B cell (primary cell): Measurements from ENCODE around the gene MOXD1. TPM values are rescaled to one million over a fixed set of nuclear protein-coding genes. Genes with fewer than 3 reads are reported as not detected.

Source experiments
- ATAC-seq: fragments of 200-7000 bp; cut with Tn5 transposase; one replicate; pipeline ENCODE4 v1.10.0; 2021; ENCODE audit warnings: low read depth, mild to moderate bottlenecking, moderate number of reproducible peaks, moderate library complexity
- CTCF ChIA-PET: fragments of 350-600 bp; sonication (Branson Sonifier 250); formaldehyde crosslinking; loops from one replicate; lab custom pipeline; 2021; ENCODE audit warnings: antibody characterized with exemption, inconsistent platforms; lab: Charles Lee
- POLR2A ChIA-PET: fragments of 350-600 bp; sonication (Branson Sonifier 250); formaldehyde crosslinking; loops from one replicate; lab custom pipeline; 2021; ENCODE audit warnings: antibody characterized with exemption; lab: Charles Lee
- DNase-seq: peaks from one replicate; pipeline ENCODE4 v3.0.0; 2013
- H2AFZ ChIP-seq: 2 replicates; pipeline ENCODE4 v1.6.1; 2012; ENCODE audit warnings: mild to moderate bottlenecking, low read depth, low read length; ENCODE audit not compliant: insufficient read depth, poor library complexity, severe bottlenecking
- H3K27ac ChIP-seq, 2 donors: 1 replicate in 1 of 2; 2 replicates in 1 of 2; pipeline ENCODE4 v1.5.1; 2012 to 2013; ENCODE audit warnings: low read length in 2 of 2, mild to moderate bottlenecking in 2 of 2, moderate library complexity in 1 of 2
- H3K27me3 ChIP-seq, 4 experiments: fragments of 200-600 bp in 1 of 4; sonication (generic) in 1 of 4; replicated peaks in 1 of 4; 1 replicate in 2 of 4; 2 replicates in 2 of 4; pipeline versions ENCODE4 v1.6.1 to v1.7.0; 2013 to 2016; ENCODE audit warnings: low read length in 3 of 4, mild to moderate bottlenecking in 2 of 4, mixed read lengths in 1 of 4, moderate library complexity in 1 of 4; ENCODE audit not compliant: insufficient read depth in 4 of 4, control insufficient read depth in 3 of 4; ENCODE audit errors: control extremely low read depth in 1 of 4
- H3K36me3 ChIP-seq, 2 experiments: replicated peaks in 1 of 2; 1 replicate in 1 of 2; 2 replicates in 1 of 2; pipeline versions ENCODE4 v1.6.1 to v1.7.1; 2013; ENCODE audit warnings: low read length in 1 of 2; ENCODE audit not compliant: insufficient read depth in 2 of 2, control insufficient read depth in 1 of 2; ENCODE audit errors: control extremely low read depth in 1 of 2, extremely low read depth in 1 of 2
- H3K4me1 ChIP-seq, 2 donors: fragments of 200-600 bp in 1 of 2; sonication (generic) in 1 of 2; 1 replicate in 1 of 2; 2 replicates in 1 of 2; pipeline versions ENCODE4 v1.5.1 to v1.6.1; 2013 to 2017; ENCODE audit warnings: low read length in 2 of 2; ENCODE audit not compliant: control insufficient read depth in 2 of 2, insufficient read depth in 2 of 2
- H3K4me2 ChIP-seq: replicated peaks from 2 replicates; pipeline ENCODE3; 2012; ENCODE audit warnings: mild to moderate bottlenecking, low read depth, low read length; ENCODE audit not compliant: poor library complexity, severe bottlenecking
- H3K4me3 ChIP-seq, 5 experiments: fragments of 200-600 bp in 1 of 5; sonication (generic) in 1 of 5; 1 replicate in 3 of 5; 2 replicates in 2 of 5; pipeline versions ENCODE4 v1.5.1 to v1.7.0; 2011 to 2016; ENCODE audit warnings: low read length in 4 of 5, mild to moderate bottlenecking in 4 of 5, low read depth in 2 of 5, control low read depth in 1 of 5, moderate library complexity in 1 of 5; ENCODE audit not compliant: insufficient read depth in 1 of 5; ENCODE audit errors: control extremely low read depth in 1 of 5, extremely low read depth in 1 of 5
- H3K79me2 ChIP-seq: fragments of 200-600 bp; sonication (generic); one replicate; pipeline ENCODE4 v1.6.0; 2016; ENCODE audit warnings: low read length; ENCODE audit not compliant: control insufficient read depth, insufficient read depth
- H3K9ac ChIP-seq: fragments of 200-600 bp; sonication (generic); 2 replicates; pipeline ENCODE4 v1.6.1; 2017; ENCODE audit warnings: mild to moderate bottlenecking, low read length, moderate library complexity
- H3K9me3 ChIP-seq, 3 donors: one replicate each; pipeline versions ENCODE4 v1.6.1 to v1.7.1; 2013; ENCODE audit warnings: low read length in 2 of 3; ENCODE audit not compliant: control insufficient read depth in 2 of 3, insufficient read depth in 1 of 3; ENCODE audit errors: control extremely low read depth in 1 of 3
- H4K20me1 ChIP-seq: 2 replicates; pipeline ENCODE4 v1.6.0; 2012; ENCODE audit warnings: mild to moderate bottlenecking, low read length; ENCODE audit not compliant: insufficient read depth, control insufficient read depth, poor library complexity, severe bottlenecking
- H3K27ac Mint-ChIP-seq: one replicate; pipeline ENCODE4 v1.8.0; 2021; ENCODE audit warnings: mixed read lengths
- H3K27me3 Mint-ChIP-seq: one replicate; pipeline ENCODE4 v1.8.0; 2021; ENCODE audit warnings: mixed read lengths
- H3K4me1 Mint-ChIP-seq: one replicate; pipeline ENCODE4 v1.8.0; 2021; ENCODE audit warnings: mixed read lengths
- H3K4me3 Mint-ChIP-seq: one replicate; pipeline ENCODE4 v1.8.0; 2021; ENCODE audit warnings: mixed read lengths
- H3K9me3 Mint-ChIP-seq: one replicate; pipeline ENCODE4 v1.8.0; 2022; ENCODE audit warnings: mixed read lengths; ENCODE audit not compliant: insufficient read depth
- EZH2 ChIP-seq: IDR thresholded peaks from 2 replicates; pipeline ENCODE4 v1.6.1; 2012; ENCODE audit warnings: borderline replicate concordance, low read depth, mild to moderate bottlenecking, moderate library complexity, low read length; ENCODE audit not compliant: insufficient read depth, poor library complexity, severe bottlenecking
- WGBS: methylation state at CpG from one replicate; pipeline ENCODE4 v1.1.5; 2013; ENCODE audit warnings: missing lambda C conversion rate; ENCODE audit not compliant: insufficient coverage; 5-methylcytosine and 5-hydroxymethylcytosine counted together
- intact Hi-C: fragments of 100-400 bp; cut with micrococcal nuclease; formaldehyde crosslinking; loops from one replicate; pipeline ENCODE4 v1.10.0; 2022
- polyA plus RNA-seq: library from polyadenylated mRNA; depleted of rRNA; stranded (reverse); fragments of >200 nt; gene quantifications from 2 replicates; pipeline ENCODE4 v1.2.3, GENCODE V29; 2012
- total RNA-seq, 2 donors: library from RNA; stranded (reverse); fragments of 120-200 nt in 1 of 2; gene quantifications; 1 replicate in 1 of 2; 2 replicates in 1 of 2; pipeline versions ENCODE4 v1.2.3 to v1.2.4, GENCODE V29; 2013 to 2022
- TF ChIP-seq, protein P1 (sequence below): fragments of 200-600 bp; IDR thresholded peaks from one replicate; pipeline ENCODE4 v1.8.0; 2022; ENCODE audit warnings: antibody characterized with exemption, mild to moderate bottlenecking

Gene MOXD1
- total and polyA plus RNA-seq, 2 donors (not counting 1 experiment from before 2014, with no cell fraction given), result 1.5 to 7.0 TPM

DNA sequence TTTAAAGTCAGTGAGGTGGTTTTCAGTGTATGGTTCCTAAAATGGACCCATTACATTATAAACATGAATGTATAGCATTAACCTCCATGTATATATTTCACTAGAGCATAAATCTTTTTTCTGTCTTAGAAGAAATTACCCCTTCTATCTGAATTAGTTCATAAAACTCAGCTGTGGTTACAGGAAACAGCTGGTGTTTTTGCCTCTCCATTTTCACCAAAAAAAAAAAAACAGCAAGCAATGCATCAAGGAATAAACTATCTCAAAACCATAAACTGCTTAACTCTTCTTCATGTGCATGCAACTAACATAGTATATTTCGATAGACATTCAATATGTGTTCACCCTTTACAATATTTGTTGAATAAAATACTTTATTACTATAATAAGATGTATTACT, 40.2 kb downstream of the MOXD1 start:
- peak overlapping the region; percentile 34 for H3K4me2 ChIP-seq
- peaks cover 36 to 66% of the 10 kb centered on the region in 2 donors for H3K4me1 ChIP-seq
- Mint-ChIP-seq H3K4me3 (peak overlapping the region; percentile 37), H3K4me1 (peaks cover 67% of the 10 kb centered on the region), H3K9me3 (no peaks in the 10 kb centered on the region), H3K27ac (peak overlapping the region; percentile 44), H3K27me3 (no peaks in the 10 kb centered on the region)
- H3K27ac ChIP-seq, result peak overlapping the region in 1 of 2 donors; percentile 37
- no peak overlapping the region for H3K4me3 ChIP-seq
- H3K9me3 ChIP-seq, result no peaks in the 10 kb centered on the region
- no peaks in the 10 kb centered on the region for H3K27me3 ChIP-seq
- no peaks in the 10 kb centered on the region for H4K20me1 ChIP-seq
- intact Hi-C loops, result loop anchor here (1.0 kb wide), 1 partner anchor 9 kb away; no protein-coding TSS in a partner anchor
- CTCF ChIA-PET, result interaction anchor here (0.9 to 3.8 kb wide), 5 partner anchors 9 to 81 kb away, joined by 3 to 15 read pairs (median 4); no protein-coding TSS in a partner anchor
- H2AFZ ChIP-seq, result no peak overlapping the region
- no peaks in the 10 kb centered on the region for H3K36me3 ChIP-seq
- POLR2A ChIA-PET, result interaction anchor here (0.6 to 0.7 kb wide), 3 partner anchors 16 to 1922 kb away, joined by 3 read pairs; no protein-coding TSS in a partner anchor
- H3K9ac ChIP-seq, result no peak overlapping the region
- DNase-seq (no peak), ATAC-seq (no peak)
- no CpG with 5 or more reads among the region's 1 CpG for WGBS
- TF ChIP-seq, protein P1, sequence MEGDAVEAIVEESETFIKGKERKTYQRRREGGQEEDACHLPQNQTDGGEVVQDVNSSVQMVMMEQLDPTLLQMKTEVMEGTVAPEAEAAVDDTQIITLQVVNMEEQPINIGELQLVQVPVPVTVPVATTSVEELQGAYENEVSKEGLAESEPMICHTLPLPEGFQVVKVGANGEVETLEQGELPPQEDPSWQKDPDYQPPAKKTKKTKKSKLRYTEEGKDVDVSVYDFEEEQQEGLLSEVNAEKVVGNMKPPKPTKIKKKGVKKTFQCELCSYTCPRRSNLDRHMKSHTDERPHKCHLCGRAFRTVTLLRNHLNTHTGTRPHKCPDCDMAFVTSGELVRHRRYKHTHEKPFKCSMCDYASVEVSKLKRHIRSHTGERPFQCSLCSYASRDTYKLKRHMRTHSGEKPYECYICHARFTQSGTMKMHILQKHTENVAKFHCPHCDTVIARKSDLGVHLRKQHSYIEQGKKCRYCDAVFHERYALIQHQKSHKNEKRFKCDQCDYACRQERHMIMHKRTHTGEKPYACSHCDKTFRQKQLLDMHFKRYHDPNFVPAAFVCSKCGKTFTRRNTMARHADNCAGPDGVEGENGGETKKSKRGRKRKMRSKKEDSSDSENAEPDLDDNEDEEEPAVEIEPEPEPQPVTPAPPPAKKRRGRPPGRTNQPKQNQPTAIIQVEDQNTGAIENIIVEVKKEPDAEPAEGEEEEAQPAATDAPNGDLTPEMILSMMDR, result no peak
- no peak for TF ChIP-seq EZH2
- peaks cover 6% of the 10 kb centered on the region for H3K79me2 ChIP-seq

DNA sequence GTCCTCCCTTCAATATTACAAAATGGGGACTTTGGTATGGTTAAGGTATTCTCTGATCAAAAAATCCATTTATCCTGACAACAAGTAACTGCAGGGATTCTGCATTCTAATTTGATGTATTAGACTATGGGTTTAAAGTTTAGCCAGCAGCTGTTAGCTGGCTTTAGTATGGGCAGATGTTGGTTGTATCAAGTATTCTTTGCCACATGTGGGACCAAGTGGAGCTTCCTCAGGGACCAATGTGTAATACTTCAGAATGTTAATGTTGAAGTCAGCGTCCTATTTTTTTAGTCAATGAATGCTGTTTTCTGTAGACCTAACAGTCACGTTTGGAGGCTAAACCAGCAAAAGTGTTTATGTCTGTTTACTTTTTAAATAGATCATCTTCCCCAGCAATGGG, 41.4 kb downstream of the MOXD1 start:
- peaks cover 39 to 66% of the 10 kb centered on the region in 2 donors for H3K4me1 ChIP-seq
- H3K4me3 ChIP-seq, result no peak overlapping the region
- H3K9ac ChIP-seq, result no peak overlapping the region
- peak overlapping the region; percentile 37 for H3K4me3 Mint-ChIP-seq
- POLR2A ChIA-PET, result no interaction called here
- peaks cover 67% of the 10 kb centered on the region for H3K4me1 Mint-ChIP-seq
- peak overlapping the region in 1 of 2 donors; percentile 22 for H3K27ac ChIP-seq
- peaks cover 2% of the 10 kb centered on the region for H3K9me3 Mint-ChIP-seq
- H3K27me3 Mint-ChIP-seq, result no peaks in the 10 kb centered on the region
- H3K79me2 ChIP-seq, result peaks cover 15% of the 10 kb centered on the region
- peak overlapping the region; percentile 59 for H3K27ac Mint-ChIP-seq
- intact Hi-C loops, result loop anchor here (10.0 kb wide), 2 partner anchors 45 to 1875 kb away; partner anchors contain the start of gene MOXD1
- CTCF ChIA-PET, result interaction anchor here (1.1 to 1.2 kb wide), 2 partner anchors 19 to 68 kb away, joined by 3 to 6 read pairs; no protein-coding TSS in a partner anchor
- DNase-seq (no peak), ATAC-seq (no peak)
- H3K4me2 ChIP-seq, result no peak overlapping the region
- H3K36me3 ChIP-seq, result no peaks in the 10 kb centered on the region
- no peaks in the 10 kb centered on the region for H4K20me1 ChIP-seq
- H2AFZ ChIP-seq, result peak overlapping the region; percentile 16
- H3K9me3 ChIP-seq, result peaks cover 0 to 5% (median 5%) of the 10 kb centered on the region in 3 donors
- TF ChIP-seq EZH2, result no peak
- TF ChIP-seq, protein P1, result no peak
- 86% methylated on average over 1 of the region's 2 CpGs for WGBS
- H3K27me3 ChIP-seq, result no peaks in the 10 kb centered on the region
